GM23338 (cell line): ENCODE measurements around the gene MAN1C1. TPM values are rescaled to one million over a fixed set of nuclear protein-coding genes. Genes with fewer than 3 reads are reported as not detected.

Experiments used
- ATAC-seq: fragments of 200-7000 bp; cut with Tn5 transposase; 3 replicates; pipeline ENCODE4 v1.9.1; 2020
- DNase-seq: peaks from one replicate; pipeline ENCODE4 v3.0.0-alpha.2; 2015; ENCODE audit warnings: low spot score
- H2AFZ ChIP-seq: fragments of 200-600 bp; sonication (generic); 2 replicates; pipeline ENCODE4 v1.8.0; 2016; ENCODE audit warnings: antibody characterized with exemption, mild to moderate bottlenecking, moderate library complexity
- H3F3A ChIP-seq: fragments of 200-600 bp; sonication (generic); replicated peaks from 2 replicates; pipeline ENCODE4 v1.8.0; 2017; ENCODE audit warnings: antibody characterized with exemption, mixed run types, low read depth
- H3K27ac ChIP-seq: fragments of 200-600 bp; sonication (generic); 2 replicates; pipeline ENCODE4 v1.6.1; 2016; ENCODE audit warnings: low read depth
- H3K27me3 ChIP-seq: fragments of 200-600 bp; sonication (generic); 2 replicates; pipeline ENCODE4 v1.8.0; 2016; ENCODE audit warnings: mild to moderate bottlenecking, mixed run types, moderate library complexity; ENCODE audit not compliant: insufficient read depth
- H3K36me3 ChIP-seq: fragments of 200-600 bp; sonication (generic); 2 replicates; pipeline ENCODE4 v1.8.0; 2016; ENCODE audit warnings: mild to moderate bottlenecking; ENCODE audit not compliant: insufficient read depth
- H3K4me1 ChIP-seq: fragments of 200-600 bp; sonication (generic); 2 replicates; pipeline ENCODE4 v1.8.0; 2016; ENCODE audit warnings: mild to moderate bottlenecking, moderate library complexity; ENCODE audit not compliant: insufficient read depth
- H3K4me2 ChIP-seq: fragments of 200-600 bp; sonication (generic); 2 replicates; pipeline ENCODE4 v1.7.1; 2017; ENCODE audit warnings: mixed run types
- H3K4me3 ChIP-seq: fragments of 200-600 bp; sonication (generic); 2 replicates; pipeline ENCODE4 v1.6.1; 2016; ENCODE audit warnings: mixed run types
- H3K79me2 ChIP-seq: fragments of 200-600 bp; sonication (generic); replicated peaks from 2 replicates; pipeline ENCODE4 v1.8.0; 2017; ENCODE audit warnings: mild to moderate bottlenecking; ENCODE audit not compliant: insufficient read depth
- H3K9me2 ChIP-seq: fragments of 200-600 bp; sonication (generic); 2 replicates; pipeline ENCODE4 v1.8.0; 2017; ENCODE audit not compliant: insufficient read depth
- H4K20me1 ChIP-seq: fragments of 200-600 bp; sonication (generic); replicated peaks from 2 replicates; pipeline ENCODE4 v1.8.0; 2017; ENCODE audit warnings: mild to moderate bottlenecking; ENCODE audit not compliant: insufficient read depth
- H3K27ac Mint-ChIP-seq: 2 replicates; pipeline ENCODE4 v1.8.0; 2020; ENCODE audit warnings: inconsistent platforms, mild to moderate bottlenecking, moderate library complexity, mixed read lengths
- H3K27me3 Mint-ChIP-seq: 3 replicates; pipeline ENCODE4 v1.8.0; 2022; ENCODE audit warnings: low read depth, mild to moderate bottlenecking, moderate library complexity, mixed read lengths, inconsistent platforms; ENCODE audit not compliant: insufficient read depth, poor library complexity
- H3K36me3 Mint-ChIP-seq: 3 replicates; pipeline ENCODE4 v1.8.0; 2021; ENCODE audit warnings: low read depth, mild to moderate bottlenecking, inconsistent platforms, moderate library complexity, mixed read lengths
- H3K4me1 Mint-ChIP-seq: 3 replicates; pipeline ENCODE4 v1.8.0; 2020; ENCODE audit warnings: mild to moderate bottlenecking, inconsistent platforms, mixed read lengths
- H3K4me3 Mint-ChIP-seq: 3 replicates; pipeline ENCODE4 v1.8.0; 2021; ENCODE audit warnings: moderate library complexity, mild to moderate bottlenecking, inconsistent platforms, mixed read lengths
- H3K9me3 Mint-ChIP-seq: 3 replicates; pipeline ENCODE4 v1.8.0; 2020; ENCODE audit warnings: moderate library complexity, mild to moderate bottlenecking, inconsistent platforms, mixed read lengths
- CREB1 ChIP-seq: fragments of 250-450 bp; sonication (Bioruptor Pico); IDR thresholded peaks from 2 replicates; pipeline ENCODE4 v1.5.0; 2020; ENCODE audit warnings: low read depth, mild to moderate bottlenecking, moderate library complexity
- EZH2 ChIP-seq: fragments of 200-600 bp; sonication (generic); IDR thresholded peaks from one replicate; pipeline ENCODE4 v1.8.0; 2017; ENCODE audit warnings: antibody characterized with exemption, mild to moderate bottlenecking, low read depth; ENCODE audit not compliant: unreplicated experiment
- EZH2phosphoT487 ChIP-seq: fragments of 200-600 bp; sonication (generic); IDR thresholded peaks from one replicate; pipeline ENCODE4 v1.8.1; 2018; ENCODE audit warnings: antibody characterized with exemption; ENCODE audit not compliant: unreplicated experiment
- NANOG ChIP-seq: IDR thresholded peaks from 2 replicates; pipeline ENCODE4 v1.6.1; 2016; ENCODE audit warnings: antibody characterized with exemption, borderline replicate concordance
- POLR2AphosphoS5 ChIP-seq: IDR thresholded peaks from 2 replicates; pipeline ENCODE4 v1.6.1; 2016; ENCODE audit warnings: antibody characterized with exemption, low read depth
- STAT1 ChIP-seq: IDR thresholded peaks from one replicate; pipeline ENCODE4 v1.6.1; 2016; ENCODE audit warnings: antibody characterized with exemption; ENCODE audit not compliant: unreplicated experiment
- ZNF114 ChIP-seq: fragments of 250-450 bp; sonication (Bioruptor Pico); IDR thresholded peaks from 2 replicates; pipeline ENCODE4 v1.5.0; 2020; ENCODE audit warnings: mild to moderate bottlenecking, moderate library complexity
- ZNF331 ChIP-seq: fragments of 250-450 bp; sonication (Bioruptor Pico); IDR thresholded peaks from 2 replicates; pipeline ENCODE4 v1.5.0; 2020; ENCODE audit warnings: low read depth, mild to moderate bottlenecking, moderate library complexity
- polyA plus RNA-seq: library from polyadenylated mRNA; unstranded; fragments of >200 nt; fragmentation: Nextera tagmentation; extraction: Ambion mirVana; gene quantifications from 2 replicates; pipeline ENCODE4 v1.2.1, GENCODE V29; 2016
- total RNA-seq: library from RNA; depleted of rRNA; stranded (reverse); fragments of >200 nt; shearing (Covaris generic); gene quantifications from 2 replicates; pipeline ENCODE4 v1.2.3, GENCODE V29; 2014
- TF ChIP-seq, protein P1 (sequence below): fragments of 250-450 bp; sonication (Bioruptor Pico); IDR thresholded peaks from 2 replicates; pipeline ENCODE4 v1.5.0; 2020; ENCODE audit warnings: mild to moderate bottlenecking, moderate library complexity
- TF ChIP-seq, protein P2 (sequence below), 2 experiments: fragments of 200-600 bp in 1 of 2; sonication (generic) in 1 of 2; conservative IDR thresholded peaks; 2 replicates each; pipeline versions ENCODE4 v1.5.1 to v1.6.1; 2016 to 2017; ENCODE audit warnings: antibody characterized with exemption in 2 of 2, low read depth in 2 of 2, mild to moderate bottlenecking in 2 of 2, moderate library complexity in 1 of 2
- TF ChIP-seq, protein P3 (sequence below): IDR thresholded peaks from 2 replicates; pipeline ENCODE4 v1.6.1; 2016; ENCODE audit warnings: antibody characterized with exemption
- TF ChIP-seq, protein P4 (sequence below): IDR thresholded peaks from one replicate; pipeline ENCODE4 v1.6.1; 2018; ENCODE audit warnings: antibody characterized with exemption; ENCODE audit not compliant: unreplicated experiment

Gene MAN1C1
- total and polyA plus RNA-seq, 2 experiments from 2014 or later, result 5.4 to 13.6 TPM

DNA sequence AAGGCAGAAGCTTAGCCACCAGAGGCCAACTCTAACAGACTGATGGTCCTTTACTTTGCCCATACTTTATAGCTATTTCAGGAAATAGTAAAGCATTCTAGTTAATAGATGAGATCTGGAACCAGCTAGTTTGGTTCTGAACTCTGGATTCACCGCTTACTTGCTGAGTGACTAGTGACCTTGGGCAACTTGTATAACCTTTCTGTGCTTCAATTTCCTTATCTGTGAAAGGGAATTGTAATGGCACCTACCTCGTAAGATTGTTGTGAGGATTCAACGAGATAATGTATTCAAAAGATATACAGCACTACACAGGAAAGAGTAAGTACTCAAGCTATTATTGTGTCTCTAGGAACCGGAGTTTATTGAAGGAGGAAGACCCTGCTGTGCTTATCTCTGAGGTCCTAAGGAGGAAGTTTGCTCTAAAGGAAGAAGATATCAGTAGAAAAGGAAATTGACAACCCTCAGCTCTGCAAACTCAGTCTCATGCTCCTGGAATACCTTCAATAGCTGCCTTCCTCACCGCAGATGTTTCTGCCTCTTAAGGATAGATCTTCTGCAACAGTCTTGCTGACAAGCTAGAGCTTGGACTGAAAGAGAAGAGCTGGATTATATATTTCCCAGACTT is 215.1 kb downstream of the MAN1C1 start:
- DNase-seq (no peak), ATAC-seq (no peak)
- no peak overlapping the region for H3K4me2 ChIP-seq
- H3K79me2 ChIP-seq, result 0 out of 2 replicates have a peak, but pooled peaks cover 12% of the 10 kb centered on the region
- no peaks in the 10 kb centered on the region for H3K27me3 Mint-ChIP-seq
- H3F3A ChIP-seq, result peaks cover 4% of the 10 kb centered on the region; the same call in 1 of the 2 replicates
- no peaks in the 10 kb centered on the region for H3K9me3 Mint-ChIP-seq
- H3K27ac Mint-ChIP-seq, result no peak overlapping the region
- H3K27me3 ChIP-seq, result no peaks in the 10 kb centered on the region
- H4K20me1 ChIP-seq, result peaks cover 36% of the 10 kb centered on the region
- H3K4me1 ChIP-seq, result no peaks in the 10 kb centered on the region
- TF ChIP-seq POLR2AphosphoS5 (no peak), STAT1 (no peak), EZH2phosphoT487 (no peak), ZNF331 (CRISPR knock-in tag) (no peak), ZNF114 (CRISPR knock-in tag) (no peak), EZH2 (no peak), NANOG (no peak), CREB1 (no peak)
- TF ChIP-seq, protein P1, sequence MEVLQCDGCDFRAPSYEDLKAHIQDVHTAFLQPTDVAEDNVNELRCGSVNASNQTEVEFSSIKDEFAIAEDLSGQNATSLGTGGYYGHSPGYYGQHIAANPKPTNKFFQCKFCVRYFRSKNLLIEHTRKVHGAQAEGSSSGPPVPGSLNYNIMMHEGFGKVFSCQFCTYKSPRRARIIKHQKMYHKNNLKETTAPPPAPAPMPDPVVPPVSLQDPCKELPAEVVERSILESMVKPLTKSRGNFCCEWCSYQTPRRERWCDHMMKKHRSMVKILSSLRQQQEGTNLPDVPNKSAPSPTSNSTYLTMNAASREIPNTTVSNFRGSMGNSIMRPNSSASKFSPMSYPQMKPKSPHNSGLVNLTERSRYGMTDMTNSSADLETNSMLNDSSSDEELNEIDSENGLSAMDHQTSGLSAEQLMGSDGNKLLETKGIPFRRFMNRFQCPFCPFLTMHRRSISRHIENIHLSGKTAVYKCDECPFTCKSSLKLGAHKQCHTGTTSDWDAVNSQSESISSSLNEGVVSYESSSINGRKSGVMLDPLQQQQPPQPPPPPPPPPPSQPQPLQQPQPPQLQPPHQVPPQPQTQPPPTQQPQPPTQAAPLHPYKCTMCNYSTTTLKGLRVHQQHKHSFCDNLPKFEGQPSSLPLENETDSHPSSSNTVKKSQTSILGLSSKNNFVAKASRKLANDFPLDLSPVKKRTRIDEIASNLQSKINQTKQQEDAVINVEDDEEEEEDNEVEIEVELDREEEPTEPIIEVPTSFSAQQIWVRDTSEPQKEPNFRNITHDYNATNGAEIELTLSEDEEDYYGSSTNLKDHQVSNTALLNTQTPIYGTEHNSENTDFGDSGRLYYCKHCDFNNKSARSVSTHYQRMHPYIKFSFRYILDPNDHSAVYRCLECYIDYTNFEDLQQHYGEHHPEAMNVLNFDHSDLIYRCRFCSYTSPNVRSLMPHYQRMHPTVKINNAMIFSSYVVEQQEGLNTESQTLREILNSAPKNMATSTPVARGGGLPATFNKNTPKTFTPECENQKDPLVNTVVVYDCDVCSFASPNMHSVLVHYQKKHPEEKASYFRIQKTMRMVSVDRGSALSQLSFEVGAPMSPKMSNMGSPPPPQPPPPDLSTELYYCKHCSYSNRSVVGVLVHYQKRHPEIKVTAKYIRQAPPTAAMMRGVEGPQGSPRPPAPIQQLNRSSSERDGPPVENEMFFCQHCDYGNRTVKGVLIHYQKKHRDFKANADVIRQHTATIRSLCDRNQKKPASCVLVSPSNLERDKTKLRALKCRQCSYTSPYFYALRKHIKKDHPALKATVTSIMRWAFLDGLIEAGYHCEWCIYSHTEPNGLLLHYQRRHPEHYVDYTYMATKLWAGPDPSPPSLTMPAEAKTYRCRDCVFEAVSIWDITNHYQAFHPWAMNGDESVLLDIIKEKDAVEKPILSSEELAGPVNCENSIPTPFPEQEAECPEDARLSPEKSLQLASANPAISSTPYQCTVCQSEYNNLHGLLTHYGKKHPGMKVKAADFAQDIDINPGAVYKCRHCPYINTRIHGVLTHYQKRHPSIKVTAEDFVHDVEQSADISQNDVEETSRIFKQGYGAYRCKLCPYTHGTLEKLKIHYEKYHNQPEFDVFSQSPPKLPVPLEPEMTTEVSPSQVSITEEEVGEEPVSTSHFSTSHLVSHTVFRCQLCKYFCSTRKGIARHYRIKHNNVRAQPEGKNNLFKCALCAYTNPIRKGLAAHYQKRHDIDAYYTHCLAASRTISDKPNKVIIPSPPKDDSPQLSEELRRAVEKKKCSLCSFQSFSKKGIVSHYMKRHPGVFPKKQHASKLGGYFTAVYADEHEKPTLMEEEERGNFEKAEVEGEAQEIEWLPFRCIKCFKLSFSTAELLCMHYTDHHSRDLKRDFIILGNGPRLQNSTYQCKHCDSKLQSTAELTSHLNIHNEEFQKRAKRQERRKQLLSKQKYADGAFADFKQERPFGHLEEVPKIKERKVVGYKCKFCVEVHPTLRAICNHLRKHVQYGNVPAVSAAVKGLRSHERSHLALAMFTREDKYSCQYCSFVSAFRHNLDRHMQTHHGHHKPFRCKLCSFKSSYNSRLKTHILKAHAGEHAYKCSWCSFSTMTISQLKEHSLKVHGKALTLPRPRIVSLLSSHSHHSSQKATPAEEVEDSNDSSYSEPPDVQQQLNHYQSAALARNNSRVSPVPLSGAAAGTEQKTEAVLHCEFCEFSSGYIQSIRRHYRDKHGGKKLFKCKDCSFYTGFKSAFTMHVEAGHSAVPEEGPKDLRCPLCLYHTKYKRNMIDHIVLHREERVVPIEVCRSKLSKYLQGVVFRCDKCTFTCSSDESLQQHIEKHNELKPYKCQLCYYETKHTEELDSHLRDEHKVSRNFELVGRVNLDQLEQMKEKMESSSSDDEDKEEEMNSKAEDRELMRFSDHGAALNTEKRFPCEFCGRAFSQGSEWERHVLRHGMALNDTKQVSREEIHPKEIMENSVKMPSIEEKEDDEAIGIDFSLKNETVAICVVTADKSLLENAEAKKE (CRISPR knock-in tag), result no peak
- TF ChIP-seq, protein P2, sequence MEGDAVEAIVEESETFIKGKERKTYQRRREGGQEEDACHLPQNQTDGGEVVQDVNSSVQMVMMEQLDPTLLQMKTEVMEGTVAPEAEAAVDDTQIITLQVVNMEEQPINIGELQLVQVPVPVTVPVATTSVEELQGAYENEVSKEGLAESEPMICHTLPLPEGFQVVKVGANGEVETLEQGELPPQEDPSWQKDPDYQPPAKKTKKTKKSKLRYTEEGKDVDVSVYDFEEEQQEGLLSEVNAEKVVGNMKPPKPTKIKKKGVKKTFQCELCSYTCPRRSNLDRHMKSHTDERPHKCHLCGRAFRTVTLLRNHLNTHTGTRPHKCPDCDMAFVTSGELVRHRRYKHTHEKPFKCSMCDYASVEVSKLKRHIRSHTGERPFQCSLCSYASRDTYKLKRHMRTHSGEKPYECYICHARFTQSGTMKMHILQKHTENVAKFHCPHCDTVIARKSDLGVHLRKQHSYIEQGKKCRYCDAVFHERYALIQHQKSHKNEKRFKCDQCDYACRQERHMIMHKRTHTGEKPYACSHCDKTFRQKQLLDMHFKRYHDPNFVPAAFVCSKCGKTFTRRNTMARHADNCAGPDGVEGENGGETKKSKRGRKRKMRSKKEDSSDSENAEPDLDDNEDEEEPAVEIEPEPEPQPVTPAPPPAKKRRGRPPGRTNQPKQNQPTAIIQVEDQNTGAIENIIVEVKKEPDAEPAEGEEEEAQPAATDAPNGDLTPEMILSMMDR (conservative IDR thresholded peaks at IDR 0.05; ENCODE audit: low read depth in 2 of 2), result no peak
- TF ChIP-seq, protein P3, sequence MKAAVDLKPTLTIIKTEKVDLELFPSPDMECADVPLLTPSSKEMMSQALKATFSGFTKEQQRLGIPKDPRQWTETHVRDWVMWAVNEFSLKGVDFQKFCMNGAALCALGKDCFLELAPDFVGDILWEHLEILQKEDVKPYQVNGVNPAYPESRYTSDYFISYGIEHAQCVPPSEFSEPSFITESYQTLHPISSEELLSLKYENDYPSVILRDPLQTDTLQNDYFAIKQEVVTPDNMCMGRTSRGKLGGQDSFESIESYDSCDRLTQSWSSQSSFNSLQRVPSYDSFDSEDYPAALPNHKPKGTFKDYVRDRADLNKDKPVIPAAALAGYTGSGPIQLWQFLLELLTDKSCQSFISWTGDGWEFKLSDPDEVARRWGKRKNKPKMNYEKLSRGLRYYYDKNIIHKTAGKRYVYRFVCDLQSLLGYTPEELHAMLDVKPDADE, result no peak
- TF ChIP-seq, protein P4, sequence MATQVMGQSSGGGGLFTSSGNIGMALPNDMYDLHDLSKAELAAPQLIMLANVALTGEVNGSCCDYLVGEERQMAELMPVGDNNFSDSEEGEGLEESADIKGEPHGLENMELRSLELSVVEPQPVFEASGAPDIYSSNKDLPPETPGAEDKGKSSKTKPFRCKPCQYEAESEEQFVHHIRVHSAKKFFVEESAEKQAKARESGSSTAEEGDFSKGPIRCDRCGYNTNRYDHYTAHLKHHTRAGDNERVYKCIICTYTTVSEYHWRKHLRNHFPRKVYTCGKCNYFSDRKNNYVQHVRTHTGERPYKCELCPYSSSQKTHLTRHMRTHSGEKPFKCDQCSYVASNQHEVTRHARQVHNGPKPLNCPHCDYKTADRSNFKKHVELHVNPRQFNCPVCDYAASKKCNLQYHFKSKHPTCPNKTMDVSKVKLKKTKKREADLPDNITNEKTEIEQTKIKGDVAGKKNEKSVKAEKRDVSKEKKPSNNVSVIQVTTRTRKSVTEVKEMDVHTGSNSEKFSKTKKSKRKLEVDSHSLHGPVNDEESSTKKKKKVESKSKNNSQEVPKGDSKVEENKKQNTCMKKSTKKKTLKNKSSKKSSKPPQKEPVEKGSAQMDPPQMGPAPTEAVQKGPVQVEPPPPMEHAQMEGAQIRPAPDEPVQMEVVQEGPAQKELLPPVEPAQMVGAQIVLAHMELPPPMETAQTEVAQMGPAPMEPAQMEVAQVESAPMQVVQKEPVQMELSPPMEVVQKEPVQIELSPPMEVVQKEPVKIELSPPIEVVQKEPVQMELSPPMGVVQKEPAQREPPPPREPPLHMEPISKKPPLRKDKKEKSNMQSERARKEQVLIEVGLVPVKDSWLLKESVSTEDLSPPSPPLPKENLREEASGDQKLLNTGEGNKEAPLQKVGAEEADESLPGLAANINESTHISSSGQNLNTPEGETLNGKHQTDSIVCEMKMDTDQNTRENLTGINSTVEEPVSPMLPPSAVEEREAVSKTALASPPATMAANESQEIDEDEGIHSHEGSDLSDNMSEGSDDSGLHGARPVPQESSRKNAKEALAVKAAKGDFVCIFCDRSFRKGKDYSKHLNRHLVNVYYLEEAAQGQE, result no peak
- H3K36me3 Mint-ChIP-seq, result peaks cover 81% of the 10 kb centered on the region
- H3K4me1 Mint-ChIP-seq, result no peaks in the 10 kb centered on the region
- no peak overlapping the region for H3K4me3 ChIP-seq
- no peak overlapping the region for H2AFZ ChIP-seq
- no peaks in the 10 kb centered on the region for H3K9me2 ChIP-seq
- H3K27ac ChIP-seq, result no peak overlapping the region
- no peak overlapping the region for H3K4me3 Mint-ChIP-seq
- peaks cover 70% of the 10 kb centered on the region for H3K36me3 ChIP-seq
